ENCODE data around the gene SPSB4.

Gene SPSB4

DNA sequence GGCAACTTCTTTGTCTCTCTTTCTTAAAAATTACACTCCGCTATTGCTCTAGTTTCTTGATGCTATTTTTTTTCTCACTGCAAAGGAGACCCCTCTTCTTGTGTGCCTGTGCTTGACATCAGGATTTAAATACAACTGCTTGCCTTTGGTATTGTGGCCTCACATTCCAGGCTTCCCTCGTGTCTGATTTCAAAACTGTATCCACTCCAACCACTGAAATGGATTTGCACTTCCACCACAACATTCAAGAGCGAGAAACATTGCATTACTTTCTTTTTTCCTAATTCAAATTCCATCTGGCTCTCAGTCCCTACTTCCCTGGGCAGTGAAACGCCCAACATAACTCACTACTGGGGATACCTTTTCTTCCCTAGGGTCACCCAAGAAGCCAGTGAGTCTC, 130.0 kb downstream of the SPSB4 start:
- TF ChIP-seq ZNF274 (IDR thresholded peaks at IDR 0.05; ENCODE audit: low read depth, low read length), result no peak
- H3K4me3 ChIP-seq (ENCODE audit: low read length), result no peak overlapping the region

DNA sequence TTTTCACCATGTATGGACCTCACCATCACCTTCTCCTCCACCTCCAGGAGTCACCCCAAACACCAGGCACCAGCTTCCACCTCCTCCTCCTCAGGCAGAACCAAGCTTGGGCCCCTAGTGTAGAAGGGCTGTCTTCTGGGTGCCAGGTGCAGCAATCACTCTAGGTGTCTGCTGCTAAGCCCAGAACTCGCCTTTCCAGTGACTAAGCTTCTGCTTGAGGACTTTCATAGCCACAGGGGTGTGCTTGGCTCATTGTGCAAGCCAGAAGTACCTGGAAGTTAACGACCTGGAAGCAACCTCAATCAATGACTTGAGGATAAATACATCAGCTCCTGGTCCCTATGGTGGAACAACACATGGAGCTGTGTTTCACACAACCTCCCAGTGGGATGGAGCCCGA, 130.7 kb downstream of the SPSB4 start:
- H3K4me3 ChIP-seq (ENCODE audit: low read length), result no peak overlapping the region
- no peak for TF ChIP-seq ZNF274 (IDR thresholded peaks at IDR 0.05; ENCODE audit: low read depth, low read length)

DNA sequence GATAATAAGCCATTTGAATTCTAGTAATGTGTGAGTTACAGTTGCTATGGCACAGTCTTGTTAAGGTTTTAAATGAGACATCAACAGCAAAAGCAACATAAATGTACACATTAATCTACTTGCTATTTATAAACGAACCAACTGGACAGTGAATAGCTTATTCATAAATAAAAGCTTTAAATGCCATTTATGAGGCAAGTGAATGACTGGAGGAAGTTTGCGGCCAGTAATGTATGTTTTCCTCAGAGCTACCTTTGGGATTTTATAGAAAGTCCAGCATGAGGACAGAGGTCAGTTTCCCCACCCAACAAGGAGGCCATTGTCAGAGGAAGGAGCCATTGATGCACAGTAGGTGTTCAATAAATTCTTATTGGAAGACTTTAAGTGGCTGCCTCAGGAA, 132.5 kb downstream of the SPSB4 start:
- TF ChIP-seq ZNF274 (IDR thresholded peaks at IDR 0.05; ENCODE audit: low read depth, low read length), result no peak
- no peak overlapping the region for H3K4me3 ChIP-seq (ENCODE audit: low read length)

DNA sequence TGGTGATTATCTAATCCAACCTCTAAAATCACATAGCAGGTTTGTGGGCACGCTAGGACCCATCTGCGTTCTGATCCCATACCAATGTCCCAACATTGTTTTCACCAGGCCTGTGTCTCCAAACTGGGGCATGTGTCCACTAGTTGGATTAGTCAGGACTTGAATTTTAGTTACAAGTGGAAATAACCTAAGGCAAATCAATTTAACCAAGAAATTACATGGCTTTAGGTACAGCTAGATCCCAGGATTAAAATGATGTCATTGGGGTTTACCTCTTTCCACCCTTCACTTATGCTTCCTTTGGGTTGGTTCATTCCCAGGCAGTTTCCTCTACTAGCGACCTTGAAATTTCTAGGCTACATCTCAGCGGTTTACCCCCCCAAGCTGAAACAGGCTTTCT, 133.3 kb downstream of the SPSB4 start:
- no peak for TF ChIP-seq ZNF274 (IDR thresholded peaks at IDR 0.05; ENCODE audit: low read depth, low read length)
- no peak overlapping the region for H3K4me3 ChIP-seq (ENCODE audit: low read length)

DNA sequence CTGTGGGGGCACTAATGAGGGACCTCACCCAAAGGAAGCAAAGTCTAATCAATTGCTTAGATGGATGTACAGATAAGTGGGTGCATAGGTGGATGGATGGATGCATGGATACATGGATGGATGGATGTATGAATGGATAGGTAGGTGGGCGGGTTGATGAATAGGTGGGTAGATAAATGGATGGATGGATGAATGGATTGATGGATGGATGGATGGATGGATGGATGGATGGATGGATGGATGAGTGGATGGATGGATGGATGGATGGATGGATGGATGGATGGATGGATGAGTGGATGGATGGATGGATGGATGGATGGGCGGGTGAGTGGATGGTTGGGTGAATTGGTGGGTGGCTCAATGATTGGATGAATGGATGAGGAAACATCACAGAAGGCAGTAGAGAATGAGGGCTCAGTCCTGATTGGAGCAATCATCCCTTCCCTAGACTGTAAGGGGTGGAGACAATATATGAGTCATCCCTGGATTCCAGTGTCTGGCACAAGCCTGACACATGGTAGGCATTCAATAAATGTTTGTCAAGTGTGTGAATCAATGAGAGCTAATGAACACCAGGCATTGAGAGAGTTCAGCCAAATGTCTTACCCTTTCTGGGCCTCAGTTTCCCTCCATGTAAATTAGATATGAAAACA, 140.1 kb downstream of the SPSB4 start:
- no peak overlapping the region for H3K4me3 ChIP-seq (ENCODE audit: low read length)
- TF ChIP-seq ZNF274 (IDR thresholded peaks at IDR 0.05; ENCODE audit: low read depth, low read length), result no peak

DNA sequence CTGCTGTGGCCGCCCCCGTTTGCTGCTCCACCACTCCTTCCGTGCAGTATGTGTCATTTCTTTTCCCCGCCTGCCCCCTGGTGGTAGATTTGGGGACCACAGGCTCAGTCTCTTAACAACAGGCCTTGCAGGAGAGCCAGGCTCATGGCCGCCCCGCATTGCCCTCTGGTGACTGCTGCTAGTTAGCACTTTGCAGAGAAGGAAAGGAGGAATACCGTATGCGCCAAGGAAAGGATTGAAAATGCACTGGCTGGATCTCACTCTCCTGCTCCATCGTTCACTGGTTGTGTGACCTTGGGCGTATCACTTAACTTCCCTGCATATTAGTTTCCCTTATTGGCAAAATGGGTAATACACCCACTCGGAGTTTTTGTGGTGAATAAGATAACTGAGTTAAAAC, 141.2 kb downstream of the SPSB4 start:
- no peak overlapping the region for H3K4me3 ChIP-seq (ENCODE audit: low read length)
- TF ChIP-seq ZNF274 (IDR thresholded peaks at IDR 0.05; ENCODE audit: low read depth, low read length), result no peak

DNA sequence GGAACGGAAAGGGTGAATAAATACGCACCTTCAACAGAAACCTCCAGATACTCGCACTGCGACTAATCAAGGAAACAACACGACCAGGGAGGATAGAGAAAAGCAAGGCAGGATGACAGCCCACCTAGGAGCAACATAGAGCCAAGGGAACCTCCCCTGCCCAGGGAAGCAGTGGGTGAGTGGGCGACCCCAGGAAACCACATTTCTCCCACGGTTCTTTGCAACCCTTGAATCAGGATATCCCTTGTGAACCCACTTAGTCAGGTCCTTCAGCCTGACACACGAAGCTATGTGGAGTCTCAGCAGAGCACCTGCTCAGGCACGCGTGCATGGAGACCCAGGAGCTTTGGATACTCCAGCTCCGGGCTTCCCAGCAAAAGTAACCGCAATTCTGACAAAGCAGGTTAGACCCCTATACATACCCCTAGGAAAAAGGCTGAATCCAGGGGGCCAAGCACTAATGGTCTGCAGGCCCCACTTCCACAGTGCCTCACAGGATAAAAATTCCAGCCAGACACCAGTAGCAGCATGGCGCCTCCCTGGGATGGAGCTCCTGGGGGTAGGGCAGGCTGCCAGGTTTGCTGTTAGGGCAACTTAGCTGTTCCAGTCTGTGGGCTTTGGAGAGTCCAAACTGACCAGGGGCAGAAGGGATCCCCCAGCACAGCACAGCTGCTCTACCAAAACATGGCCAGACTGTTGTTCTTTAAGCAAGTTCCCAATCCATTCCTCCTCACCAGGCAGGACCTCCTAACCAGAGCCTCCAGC, 142.1 kb downstream of the SPSB4 start:
- no peak overlapping the region for H3K4me3 ChIP-seq (ENCODE audit: low read length)
- no peak for TF ChIP-seq ZNF274 (IDR thresholded peaks at IDR 0.05; ENCODE audit: low read depth, low read length)

Measured in GM08714 (cell line).